ENCODE results near the gene TAF8. TPM values are rescaled to one million over a fixed set of nuclear protein-coding genes. Genes with fewer than 3 reads are reported as not detected.
A peak's percentile ranks its signal among the peaks of the same experiment; 100 is the strongest.

TAF8 gene
- total RNA-seq, 1 donor from 2014 or later = 31.5 TPM

DNA sequence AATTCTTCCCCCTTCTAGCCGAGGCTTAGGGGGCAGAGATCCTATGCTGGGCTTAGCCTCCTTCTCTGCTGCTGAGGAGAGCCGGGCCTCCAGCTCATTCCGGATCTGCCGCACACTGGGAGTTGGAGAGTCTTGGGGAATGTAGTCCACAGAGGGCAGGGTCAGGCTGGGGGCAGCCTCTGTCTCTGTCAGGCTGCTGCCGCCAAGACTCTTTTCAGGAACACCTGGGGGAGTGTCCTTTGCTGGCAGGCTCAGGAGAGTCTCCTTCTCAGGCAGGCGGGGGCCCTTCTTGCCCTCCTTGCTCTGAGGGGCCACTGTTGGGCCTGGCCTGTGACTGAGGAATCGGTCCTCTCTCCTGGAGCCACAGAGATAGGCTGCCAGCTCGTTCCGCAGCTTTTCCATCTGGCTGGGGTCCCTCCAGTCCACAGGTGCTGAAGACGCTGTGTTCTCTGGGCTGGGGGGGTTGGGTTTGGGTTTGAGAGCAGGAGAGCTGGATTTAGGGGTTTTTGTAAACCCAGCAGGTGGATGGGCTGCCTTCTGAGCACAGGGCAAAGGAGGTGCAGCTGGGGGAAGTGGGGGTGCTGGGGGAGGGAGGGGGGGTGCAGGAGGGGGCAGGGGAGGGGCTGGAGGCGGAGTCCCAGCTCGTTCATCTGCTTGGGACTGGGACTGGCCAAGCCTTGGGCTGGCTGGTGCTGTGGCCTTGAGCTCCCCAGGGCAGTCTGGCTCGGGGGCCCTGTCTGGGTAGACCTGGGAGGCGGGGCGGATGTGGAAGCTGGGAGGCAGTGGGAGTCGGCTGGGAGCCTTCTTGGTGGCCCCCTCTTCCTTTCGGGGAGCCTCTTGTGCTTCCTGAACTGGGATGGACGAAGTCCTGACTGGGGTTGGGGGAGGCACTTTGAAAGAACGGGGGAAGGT, 56.0 kb downstream of the TAF8 start:
- intact Hi-C loops (cut with DNase I) = no loop called here
- DNase-seq (ENCODE audit: missing footprints) (peak; percentile 44), ATAC-seq (no peak)

DNA sequence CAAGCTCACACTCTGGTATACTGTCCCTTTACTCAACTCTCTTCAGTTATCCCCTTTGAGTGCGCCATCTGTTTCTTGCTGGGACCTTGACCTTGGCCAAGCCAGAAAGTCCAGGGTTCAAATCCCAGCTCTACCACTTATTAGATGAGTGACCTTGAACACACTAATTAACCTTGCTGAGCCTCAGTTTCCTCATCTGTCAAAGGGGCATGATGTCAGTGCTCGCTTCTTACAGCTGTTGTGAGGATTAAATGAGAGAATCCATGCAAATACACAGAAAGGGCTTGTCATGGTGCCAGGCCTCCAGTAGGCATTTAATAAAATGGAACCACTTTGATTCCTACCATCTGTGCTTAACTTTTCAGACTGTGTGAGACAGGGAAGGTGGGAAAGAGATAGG, 57.7 kb downstream of the TAF8 start:
- DNase-seq (ENCODE audit: missing footprints) (no peak), ATAC-seq (no peak)
- intact Hi-C loops (cut with DNase I) = no loop called here

DNA sequence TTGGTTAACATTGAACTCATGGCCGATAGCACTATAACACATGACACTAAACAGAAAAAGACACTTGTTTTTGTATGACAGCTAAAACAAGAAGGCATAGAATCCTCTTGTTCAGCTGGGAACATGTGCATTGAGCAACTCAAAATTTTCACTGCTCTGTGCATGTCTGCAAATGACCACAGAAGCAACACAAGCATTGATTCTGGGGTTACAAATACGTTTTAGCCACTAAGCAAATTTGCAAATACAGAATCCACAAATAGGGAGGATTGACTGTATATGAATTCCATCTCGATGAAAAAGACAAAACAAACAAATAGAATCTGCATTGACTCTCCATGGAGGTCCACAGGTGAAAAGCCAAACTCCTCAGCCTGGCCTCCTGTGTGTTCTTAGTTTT, 60.4 kb downstream of the TAF8 start:
- no peak for ATAC-seq
- DNase-seq (ENCODE audit: missing footprints) = no peak
- intact Hi-C loops (cut with DNase I) = no loop called here

DNA sequence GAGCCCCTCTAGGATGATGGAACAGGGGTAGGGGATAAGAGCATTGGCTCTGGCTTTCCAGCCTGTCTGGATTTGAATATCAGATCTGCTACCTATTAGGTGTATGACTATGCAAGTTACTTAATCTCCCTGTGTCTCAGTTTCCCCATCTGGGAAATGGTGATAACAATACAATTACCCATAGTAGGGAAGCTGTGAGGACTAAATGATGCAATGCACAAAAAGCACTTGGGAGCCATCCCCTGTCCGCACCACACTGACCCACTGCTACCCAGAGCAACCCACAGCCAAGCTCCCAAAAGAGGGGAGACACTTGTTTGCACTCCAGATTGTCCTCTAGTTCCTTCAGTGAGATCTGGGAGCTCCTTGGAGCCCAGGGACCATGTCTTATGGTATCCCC, 62.0 kb downstream of the TAF8 start:
- intact Hi-C loops (cut with DNase I) = no loop called here
- no peak for ATAC-seq

DNA sequence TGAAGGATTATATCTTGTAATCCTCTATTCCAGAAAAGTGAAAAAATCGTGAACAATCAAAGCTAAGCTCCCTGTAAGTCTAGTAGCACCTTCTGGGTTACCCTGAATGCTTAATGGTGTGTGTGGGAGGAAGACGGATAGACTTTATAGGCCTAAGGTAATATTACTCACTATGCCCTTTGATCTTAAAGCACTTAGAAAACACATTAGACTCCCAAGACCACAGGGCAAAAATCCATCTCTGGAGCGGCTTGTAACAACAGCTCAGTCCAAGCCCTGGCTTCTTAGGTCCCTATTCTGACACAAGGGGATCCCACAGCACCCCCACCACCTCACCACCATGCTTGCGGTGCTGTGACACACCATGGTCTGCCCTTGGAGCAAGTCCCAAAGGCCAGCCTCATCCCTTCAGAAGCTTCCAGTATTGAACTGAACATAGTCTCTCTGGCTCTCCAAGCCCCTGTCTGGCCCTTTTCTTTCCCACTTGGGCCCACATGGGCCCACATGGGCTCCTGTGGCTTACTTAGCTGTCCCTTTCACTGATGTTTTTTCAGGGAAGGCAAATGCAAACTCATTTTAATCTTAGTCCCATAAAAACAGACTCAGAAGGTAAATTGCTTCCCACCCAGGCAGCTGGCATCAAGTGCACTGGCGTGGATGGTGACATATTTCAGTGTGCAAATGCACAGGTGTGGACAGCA, 63.8 kb downstream of the TAF8 start:
- intact Hi-C loops (cut with DNase I) = no loop called here
- ATAC-seq (no peak), DNase-seq (ENCODE audit: missing footprints) (peak; percentile 3)

More for the DNA sequence above, 62.0 kb downstream of the TAF8 start:
- no peak for DNase-seq (ENCODE audit: missing footprints)

DNA sequence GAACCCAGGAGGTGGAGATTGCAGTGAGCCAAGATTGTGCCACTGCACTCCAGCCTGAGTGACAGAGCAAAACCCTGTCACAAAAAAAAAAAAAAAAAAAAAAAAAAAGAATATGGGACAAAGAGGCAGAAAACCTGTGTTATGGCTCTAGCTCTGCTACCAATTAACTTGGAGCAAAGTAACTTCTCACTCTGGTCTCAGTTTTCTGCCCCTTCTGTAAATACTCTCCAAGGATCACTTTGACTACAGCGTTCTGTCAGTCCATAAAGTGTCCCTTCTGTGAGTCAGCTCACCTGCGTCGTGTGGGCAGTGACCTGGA, 67.5 kb downstream of the TAF8 start:
- ATAC-seq (no peak), DNase-seq (ENCODE audit: missing footprints) (no peak)

DNA sequence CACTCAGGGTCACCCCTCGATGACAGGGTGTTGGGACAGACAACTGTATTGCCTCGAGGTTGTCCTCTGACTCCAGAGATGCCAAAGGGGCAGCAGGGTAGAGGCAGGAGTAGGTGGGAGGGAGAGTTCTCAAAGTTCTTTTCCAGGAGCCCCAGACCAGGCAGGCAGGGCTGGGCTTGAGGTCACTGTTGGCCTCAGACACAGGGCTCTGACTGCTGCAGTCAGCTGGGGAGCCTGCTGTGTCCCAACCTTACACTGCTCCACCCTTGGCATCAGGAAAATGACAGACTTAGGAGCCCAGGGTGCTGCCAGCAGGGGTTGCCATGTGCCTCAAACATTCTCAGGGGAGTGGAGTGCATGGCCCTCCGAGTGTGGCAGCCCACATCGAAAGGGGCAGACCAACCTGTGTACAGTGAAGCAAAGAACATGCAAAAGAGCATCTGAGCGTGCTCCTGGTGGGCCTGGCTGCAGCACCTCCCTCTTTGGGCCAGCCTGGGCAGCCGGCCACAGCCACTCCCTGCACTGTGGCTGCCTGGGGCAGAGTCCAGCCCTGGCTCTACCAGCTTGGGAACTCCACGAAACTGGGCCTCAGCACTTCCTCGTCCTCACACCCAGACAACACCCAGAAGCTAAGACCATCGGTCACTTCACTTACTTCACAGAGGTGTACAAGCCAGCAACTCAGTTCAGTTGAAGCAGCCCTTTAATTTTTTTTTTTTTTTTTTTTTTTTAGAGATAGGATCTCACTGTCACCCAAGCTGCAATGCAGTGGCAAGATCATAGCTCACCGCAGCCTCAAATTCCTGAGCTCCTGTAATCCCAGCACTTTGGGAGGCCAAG, 68.1 kb downstream of the TAF8 start:
- peak; percentile 95 for ATAC-seq
- peak; percentile 81 for DNase-seq (ENCODE audit: missing footprints)
- intact Hi-C loops (cut with DNase I) = no loop called here

More for the DNA sequence above, 67.5 kb downstream of the TAF8 start:
- intact Hi-C loops (cut with DNase I) = no loop called here

DNA sequence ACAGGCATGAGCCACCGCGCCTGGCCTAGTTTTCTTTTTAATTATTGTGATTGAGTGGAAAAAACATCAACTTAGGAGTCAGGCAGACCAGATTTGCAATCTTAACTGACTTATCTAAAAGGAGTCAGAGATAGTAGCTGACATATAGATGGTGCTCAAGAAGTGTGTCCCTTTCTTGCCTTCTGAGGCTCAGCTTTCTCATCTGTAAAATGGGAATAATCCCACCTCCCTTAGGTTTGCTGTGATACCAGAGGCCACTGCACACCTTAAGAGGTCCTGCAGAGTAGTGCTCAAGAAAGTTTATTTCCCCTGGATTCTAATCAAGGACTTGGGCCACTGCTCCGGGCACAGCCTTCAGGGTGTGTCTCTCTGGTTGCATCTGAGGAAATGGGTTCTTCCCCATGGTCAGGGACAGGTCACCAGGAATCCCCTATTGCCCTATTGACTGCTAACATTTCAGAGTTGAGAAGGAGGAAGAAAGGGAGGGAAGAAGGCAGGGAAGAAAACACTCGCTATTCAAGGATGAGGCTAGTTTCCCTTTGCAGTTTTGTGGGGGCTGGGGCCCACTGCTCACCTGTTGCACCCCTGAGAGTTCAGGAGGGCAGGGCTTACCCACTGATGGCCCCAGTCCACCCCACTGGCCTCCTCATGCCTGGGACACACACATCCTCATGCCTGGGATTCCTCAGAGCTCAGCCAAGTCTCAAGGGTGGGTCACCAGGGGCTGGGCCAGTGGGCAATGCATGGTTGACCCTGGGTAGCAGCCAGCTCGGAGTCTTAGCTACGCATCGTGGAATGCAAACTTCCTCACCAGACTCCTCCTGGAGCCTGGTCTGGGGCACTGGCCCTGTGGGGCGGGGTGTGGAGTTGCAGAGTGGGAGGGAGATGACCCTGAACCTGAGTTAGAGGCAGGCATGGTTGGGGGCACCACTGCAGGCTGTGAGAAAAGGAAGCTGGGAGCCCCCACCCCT, 70.9 kb downstream of the TAF8 start:
- peak; percentile 30 for DNase-seq (ENCODE audit: missing footprints)
- intact Hi-C loops (cut with DNase I) = no loop called here
- ATAC-seq = no peak

DNA sequence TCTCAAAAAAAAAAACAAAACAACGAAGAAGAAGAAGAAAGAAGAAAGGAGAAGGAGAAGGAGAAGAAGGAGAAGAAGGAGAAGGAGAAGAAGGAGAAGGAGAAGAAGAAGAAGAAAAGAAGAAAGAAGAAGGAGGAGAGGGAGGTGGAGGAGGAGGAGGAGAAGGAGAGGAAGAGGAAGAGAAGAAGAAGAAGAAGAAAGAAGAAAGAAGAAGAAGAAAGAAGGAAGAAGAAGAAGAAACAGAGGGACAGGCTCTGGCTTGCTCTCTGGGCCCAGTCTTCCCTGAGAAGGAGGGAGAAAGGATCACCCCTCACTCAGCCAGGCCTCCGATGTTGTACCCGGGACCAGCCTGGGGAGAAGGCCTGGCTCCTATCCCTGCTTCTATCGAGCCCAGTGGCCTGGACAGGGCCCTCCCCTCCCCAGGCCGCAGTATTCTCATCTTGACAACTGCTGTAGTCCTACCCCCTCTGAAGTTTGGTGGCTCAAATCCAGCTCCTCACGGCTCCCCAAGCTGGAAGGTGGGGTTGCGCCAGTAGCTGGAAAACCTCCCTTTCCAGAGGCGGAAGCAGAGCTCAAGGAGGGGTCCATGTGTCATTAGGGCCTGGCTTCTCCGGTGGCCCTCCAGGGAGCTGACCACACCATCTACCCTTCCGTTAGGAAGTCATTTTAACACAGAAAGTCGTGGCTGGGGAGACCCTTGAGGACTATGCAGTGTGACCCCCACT, 73.2 kb downstream of the TAF8 start:
- intact Hi-C loops (cut with DNase I) = no loop called here
- ATAC-seq (peak; percentile 25), DNase-seq (ENCODE audit: missing footprints) (peak; percentile 39)

DNA sequence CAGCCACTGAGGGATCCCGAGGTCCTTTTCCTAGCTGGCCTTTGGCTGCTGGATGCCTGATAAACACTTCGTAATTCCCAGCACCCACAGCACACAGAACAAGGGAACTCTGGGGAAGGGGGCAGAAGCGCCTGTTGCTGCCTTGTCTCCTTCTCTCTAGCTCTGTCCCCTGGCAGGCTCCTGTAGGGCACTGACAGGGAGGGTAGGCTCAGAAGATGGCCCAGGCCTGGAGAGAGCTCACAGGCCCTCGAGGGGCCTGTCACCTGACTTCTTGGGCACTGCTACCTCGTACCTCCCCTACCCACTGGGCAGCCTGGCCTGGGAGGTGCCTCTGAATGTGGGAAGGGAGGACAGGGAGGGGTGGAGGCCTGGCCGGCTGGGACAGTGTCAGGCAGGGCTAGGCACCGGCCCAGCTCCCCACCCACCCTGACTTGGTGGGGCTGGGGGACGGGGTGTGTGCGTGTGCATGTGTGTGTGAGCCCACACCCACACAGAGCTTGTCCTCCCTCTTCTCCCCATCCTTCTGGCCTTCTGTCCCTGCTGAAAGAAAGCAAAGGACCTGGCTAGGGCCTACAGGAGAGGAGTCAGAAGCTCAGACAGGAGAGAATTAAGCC, 74.0 kb downstream of the TAF8 start:
- intact Hi-C loops (cut with DNase I) = no loop called here
- DNase-seq (ENCODE audit: missing footprints) (peak; percentile 53), ATAC-seq (peak; percentile 55)

DNA sequence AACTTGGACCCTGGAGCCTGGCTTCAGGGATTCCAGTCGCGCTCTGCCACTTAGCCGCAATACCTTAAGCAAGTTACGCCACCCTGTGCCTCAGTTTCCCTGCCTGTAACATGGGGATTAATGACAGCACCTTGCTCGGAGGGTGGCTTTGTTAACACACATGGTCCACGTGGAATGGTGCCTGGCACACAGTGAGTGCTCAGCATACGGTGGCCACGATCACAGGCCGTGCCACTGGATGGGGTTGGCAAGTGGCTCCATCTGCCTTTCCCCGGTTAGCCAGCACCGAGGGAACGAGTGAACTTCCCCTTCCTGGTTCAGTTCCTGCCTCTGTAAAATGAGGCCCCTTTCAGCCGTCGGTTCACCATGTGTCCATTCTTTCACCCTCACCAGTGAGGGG, 74.9 kb downstream of the TAF8 start:
- DNase-seq (ENCODE audit: missing footprints) (peak; percentile 58), ATAC-seq (no peak)
- intact Hi-C loops (cut with DNase I) = no loop called here

DNA sequence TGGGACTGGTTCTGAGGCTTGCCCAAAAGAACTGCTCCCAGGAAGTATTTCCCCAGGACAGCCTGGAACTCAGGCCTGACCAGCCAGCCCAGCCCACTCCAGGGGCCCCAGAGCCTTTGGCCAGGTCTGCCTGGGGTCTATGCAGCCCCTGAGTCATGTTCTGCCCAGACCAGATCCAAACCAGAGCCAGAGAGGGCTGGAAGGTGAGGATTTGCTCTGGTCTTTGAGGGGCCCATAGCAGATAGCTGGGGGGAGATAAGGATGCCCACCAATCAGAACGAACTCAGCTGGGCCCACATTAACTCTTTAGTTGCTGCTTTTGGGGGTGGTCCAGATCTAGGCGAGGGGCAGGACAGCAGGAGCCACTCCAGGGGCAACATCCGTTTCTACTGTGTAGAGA, 75.3 kb downstream of the TAF8 start:
- no peak for ATAC-seq
- DNase-seq (ENCODE audit: missing footprints) = no peak
- intact Hi-C loops (cut with DNase I) = no loop called here

DNA sequence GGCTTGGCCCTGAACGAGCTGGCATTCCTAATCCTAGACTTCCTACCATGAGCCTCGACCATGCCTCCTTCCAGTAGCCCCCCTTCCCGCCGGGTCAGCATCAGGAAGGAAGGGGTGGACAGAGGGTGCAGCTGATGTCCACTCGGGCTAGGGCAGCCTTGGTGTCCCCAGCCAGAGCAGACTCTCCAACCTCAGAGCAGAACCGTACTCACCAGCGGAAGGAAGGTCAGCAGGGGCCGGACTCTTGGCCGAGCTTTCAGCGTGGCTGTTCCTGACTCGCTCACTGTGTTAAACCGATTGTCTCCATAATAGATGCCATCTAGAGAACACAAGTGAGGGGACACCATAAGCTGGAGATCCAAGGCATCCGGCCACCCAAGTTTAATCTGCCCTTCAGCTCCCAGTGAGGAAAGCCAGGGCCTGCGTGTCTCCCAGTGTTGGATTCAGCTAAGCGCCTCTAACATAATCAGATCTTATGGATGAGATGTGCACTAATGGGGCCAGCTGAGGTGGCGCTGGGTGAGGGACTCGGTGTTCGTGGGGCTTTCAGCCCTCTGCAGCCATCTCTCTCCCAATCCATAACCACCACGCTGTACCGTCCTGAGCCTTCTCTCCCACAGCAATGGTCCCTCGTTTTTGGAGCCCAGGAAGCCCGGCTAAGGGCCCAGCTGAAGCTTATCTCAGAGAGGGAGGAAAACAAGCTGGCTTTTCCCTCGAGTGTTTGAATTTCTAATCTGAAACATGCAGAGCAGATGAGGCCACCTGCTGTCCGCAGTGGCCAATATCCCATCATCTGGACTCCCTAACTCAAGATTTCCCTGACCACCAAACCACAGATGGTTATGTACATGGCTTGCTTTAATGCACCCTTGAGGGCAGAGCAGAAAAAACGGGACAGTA, 78.4 kb downstream of the TAF8 start:
- intact Hi-C loops (cut with DNase I) = no loop called here
- DNase-seq (ENCODE audit: missing footprints) (no peak), ATAC-seq (peak; percentile 59)

DNA sequence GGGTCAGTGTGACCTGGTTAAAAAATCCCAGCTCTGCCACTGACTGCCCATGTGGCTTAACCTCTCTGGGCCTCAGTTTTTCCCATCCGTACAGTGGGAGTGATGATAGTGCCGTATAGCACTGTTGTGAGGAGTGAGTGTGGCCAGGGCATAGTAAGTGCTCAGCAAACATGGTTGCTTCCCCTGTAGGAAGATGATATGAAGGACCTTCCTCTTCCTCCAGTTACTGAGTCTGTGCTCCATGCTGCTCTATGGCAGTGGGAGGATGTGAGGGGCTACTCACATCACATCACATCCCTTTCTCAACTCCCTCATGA, 79.0 kb downstream of the TAF8 start:
- DNase-seq (ENCODE audit: missing footprints) (no peak), ATAC-seq (no peak)
- intact Hi-C loops (cut with DNase I) = no loop called here

DNA sequence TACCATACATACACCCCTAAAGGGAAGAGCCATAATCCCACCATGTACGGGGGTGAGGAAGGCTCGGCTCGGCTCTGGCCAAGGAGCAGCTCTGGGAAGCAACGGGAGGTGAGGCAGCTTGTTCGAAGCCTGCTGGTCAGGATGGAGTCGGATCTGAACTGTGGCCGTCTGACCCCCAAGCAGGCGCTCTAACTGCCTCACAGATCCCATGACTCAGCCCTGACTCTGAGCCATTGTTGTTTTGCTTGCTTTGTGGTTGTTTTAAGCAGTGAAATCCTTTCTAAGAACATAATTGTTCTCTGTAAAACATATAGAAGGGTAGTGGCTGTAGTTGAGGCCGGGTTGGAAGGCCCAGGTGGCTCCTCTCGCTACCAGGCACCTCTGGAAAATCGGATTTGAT, 81.2 kb downstream of the TAF8 start:
- ATAC-seq = no peak
- intact Hi-C loops (cut with DNase I) = no loop called here
- no peak for DNase-seq (ENCODE audit: missing footprints)

DNA sequence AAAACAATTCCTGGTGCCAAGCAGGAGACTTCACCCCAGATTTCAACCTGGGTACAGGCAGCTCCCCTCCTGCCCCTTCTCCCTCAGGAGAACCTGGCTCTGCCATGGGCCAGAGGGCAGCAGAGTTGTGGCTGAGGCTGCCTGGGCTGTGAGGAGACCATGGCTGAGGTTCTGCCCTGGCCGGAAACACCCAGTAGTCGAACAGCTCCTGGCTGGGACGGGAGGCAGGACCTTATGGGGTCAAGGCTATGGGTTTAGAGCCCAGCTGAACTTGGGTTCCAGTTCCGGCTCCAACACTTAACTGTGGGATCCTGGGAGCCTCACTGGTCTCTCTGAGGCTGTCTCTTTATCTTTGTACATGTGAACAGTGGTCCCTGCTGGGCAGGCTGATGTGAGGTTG, 83.6 kb downstream of the TAF8 start:
- intact Hi-C loops (cut with DNase I) = no loop called here
- no peak for ATAC-seq
- peak; percentile 1 for DNase-seq (ENCODE audit: missing footprints)

DNA sequence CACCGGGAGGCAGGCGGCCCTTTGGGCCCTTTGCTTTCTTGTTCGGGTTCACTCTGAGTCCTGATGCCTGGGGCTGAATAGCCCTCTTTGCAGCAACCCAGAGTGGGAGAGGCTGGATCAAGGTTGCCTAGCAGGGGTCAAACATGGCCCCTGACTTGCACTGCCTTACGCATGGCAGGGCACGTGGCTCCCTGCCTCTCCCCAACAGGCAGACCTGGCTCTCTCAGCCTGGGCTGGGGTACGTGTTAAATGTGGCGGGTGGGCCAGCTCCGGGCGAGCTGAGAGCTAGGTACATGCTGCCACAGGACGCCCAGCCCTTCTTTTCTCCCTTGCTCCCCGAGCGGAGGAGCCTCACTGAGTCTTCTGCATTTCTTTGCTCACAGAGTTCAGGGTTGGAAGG, 84.8 kb downstream of the TAF8 start:
- intact Hi-C loops (cut with DNase I) = no loop called here
- ATAC-seq = no peak
- peak; percentile 45 for DNase-seq (ENCODE audit: missing footprints)
